Measurements from ENCODE around the gene C5orf52. TPM values are rescaled to one million over a fixed set of nuclear protein-coding genes. Genes with fewer than 3 reads are reported as not detected.
"Not testable (repeated sequence)": the region's sequence is repeated elsewhere in the genome, so short reads cannot be mapped to it uniquely, and the experiment has no call there.

Gene C5orf52
- total RNA-seq, 1 donor from 2014 or later, result not detected

DNA sequence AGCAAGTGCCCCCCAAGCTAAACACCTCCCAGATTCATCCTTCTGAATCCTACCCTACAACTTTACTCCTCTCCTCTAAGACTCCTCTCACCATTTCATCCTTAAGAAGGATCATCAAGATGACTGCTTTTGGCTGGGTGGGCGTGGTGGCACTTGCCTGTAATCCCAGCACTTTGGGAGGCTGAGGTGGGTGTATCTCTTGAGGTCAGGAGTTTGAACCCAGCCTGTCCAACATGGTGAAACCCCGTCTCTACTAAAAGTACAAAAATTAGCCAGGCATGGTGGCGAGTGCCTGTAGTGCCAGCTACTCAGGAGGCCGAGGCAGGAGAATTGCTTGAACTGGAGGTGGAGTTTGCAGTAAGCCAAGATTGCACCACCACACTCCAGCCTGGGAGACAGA lies 3.0 kb downstream of the C5orf52 start:
- DNase-seq (ENCODE audit: extremely low read depth, low read depth, low spot score), result not testable (repeated sequence)

DNA sequence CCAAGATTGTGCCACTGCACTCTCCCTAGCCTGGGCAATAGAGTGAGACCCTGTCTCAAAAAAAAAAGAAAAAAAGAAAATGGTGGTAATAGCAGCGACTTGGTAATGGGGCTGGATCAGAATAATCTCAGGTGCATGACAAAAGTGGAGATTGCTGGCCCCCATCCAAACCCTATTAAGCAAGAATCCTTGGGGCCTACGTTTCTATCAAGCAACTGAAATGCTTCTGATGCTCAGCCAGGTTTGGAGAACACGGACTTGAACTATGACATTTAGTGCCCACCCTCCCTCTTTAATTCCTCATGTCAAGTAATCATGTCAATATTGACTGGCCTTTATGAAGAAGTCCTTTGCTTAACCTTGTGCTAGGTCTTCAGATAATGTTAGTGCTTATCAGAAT lies 6.6 kb downstream of the C5orf52 start:
- no peak for DNase-seq (ENCODE audit: extremely low read depth, low read depth, low spot score)

GRCh38 chr5:157679801-157680200 lies 8.5 kb downstream of the C5orf52 start:
- no peak for DNase-seq (ENCODE audit: extremely low read depth, low read depth, low spot score)

- no peak for DNase-seq (ENCODE audit: extremely low read depth, low read depth, low spot score)
Observed at GRCh38 chr5:157680239-157680638, 8.9 kb downstream of the C5orf52 start.

DNA sequence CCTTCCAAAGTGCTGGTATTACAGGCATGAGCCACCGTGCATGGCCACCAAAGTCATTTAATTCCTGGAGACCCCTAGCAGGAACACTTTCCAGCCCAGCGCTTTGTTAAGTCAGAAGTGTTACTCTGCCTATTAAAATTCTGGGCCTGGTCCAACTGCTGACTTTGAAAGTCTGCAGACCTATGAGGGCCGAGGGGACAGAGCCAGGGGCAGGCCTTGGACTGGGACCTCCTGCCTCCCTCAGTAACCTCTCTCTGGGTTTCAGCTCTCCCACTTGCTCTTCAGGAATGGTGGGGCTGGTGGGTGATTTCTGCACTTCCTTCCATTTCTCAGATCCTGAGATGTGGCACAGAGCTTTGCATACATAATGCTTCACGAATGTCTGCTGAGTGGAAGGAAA lies 9.7 kb downstream of the C5orf52 start:
- DNase-seq (ENCODE audit: extremely low read depth, low read depth, low spot score), result no peak

DNA sequence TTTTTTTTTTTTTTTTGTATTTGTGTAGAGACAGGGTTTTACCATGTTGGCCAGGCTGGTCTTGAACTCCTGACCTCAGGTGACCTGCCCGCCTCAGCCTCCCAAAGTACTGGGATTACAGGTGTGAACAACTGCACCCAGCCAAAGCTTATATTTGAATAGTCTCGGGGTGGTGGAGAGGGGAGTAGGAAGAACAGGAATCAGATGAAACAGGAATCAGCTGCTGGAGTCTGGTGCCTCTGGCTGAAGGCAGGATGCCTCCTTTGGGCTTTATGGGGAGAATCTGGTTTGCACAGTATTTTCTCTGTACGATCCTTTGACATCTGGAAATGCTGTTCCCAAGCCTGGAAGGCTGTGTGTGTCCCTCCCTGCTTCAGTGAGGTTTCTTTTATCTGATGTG lies 10.9 kb downstream of the C5orf52 start:
- DNase-seq (ENCODE audit: extremely low read depth, low read depth, low spot score), result no peak

DNA sequence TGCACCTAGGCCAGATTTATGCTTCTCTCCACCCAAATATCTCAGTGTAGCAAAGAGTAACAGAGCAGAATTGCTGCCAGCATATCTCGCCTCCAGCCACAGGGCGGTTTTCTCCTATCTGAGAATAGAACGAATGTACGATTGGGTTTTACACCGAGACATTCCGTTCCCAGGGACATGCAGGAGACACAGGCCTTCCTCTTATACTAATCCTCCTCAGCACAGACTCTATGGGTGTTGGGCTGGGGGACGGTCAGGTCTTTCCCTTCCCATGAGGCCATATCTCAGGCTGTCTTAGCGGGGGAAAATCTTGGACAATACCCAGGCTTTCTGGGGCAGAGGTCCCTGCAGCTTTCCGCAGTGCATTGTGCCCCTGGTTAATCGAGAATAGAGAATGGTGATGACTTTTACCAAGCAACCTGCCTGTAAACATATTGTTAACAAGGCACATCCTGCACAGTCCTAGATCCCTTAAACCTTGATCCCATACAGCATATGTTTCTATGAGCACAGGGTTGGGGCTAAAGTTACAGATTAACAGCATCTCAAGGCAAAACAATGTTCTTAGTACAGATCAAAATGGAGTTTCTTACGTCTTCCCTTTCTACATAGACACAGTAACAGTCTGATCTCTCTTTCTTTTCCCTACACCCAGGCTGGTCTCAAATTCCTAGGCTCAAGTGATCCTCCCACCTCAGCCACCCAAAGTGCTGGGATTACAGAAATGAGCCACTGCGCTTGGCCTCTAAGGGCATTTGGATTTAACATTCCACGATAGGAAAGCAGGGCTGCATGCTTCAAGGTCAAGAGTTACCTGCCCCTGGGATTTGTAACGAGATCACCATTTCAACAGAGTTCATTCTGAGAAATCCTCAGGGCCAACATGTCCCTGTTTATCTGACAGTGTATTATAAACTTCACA lies 15.2 kb downstream of the C5orf52 start:
- DNase-seq (ENCODE audit: extremely low read depth, low read depth, low spot score), result not testable (repeated sequence)

- no peak for DNase-seq (ENCODE audit: extremely low read depth, low read depth, low spot score)
Observed at GRCh38 chr5:157687198-157687554, 15.8 kb downstream of the C5orf52 start.

DNA sequence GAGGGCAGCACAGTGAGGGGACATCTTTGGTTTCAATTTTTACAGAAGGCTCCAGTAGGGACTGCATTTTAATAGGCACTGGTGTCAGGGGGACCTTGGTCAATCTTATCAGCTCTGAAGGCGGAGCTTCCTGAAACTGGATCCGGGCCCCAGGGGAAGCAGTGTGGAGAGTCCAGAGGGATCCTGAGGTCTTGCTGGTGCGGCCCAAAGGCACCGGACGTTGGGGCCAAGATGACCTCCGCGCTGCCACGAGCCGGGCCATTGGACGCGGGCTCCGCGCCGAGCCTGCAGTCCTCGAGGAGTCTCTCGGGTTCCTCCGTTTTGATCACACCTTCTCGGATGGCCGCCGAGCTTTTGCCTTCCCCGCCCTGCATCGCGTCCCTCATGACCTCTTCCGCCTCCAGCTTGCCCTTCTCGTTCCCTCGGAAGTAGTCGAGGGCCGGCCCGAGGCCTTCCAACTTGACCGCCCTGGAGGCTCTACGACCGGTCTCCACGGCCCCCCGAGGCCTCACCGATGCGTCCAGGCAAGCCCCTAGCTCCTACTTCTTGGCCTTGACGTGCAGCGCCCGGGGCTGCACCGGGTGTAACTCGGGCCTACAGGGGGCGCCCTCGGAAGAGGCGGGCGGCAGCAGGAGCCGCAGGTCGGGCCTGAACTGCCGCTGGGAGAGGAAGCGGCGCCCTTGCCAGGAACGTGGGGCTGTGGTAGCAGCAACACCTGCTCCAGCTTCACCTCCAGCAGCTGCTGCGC lies 18.8 kb downstream of the C5orf52 start:
- no peak for DNase-seq (ENCODE audit: extremely low read depth, low read depth, low spot score)

GRCh38 chr5:157690690-157691433 lies 19.5 kb downstream of the C5orf52 start:
- DNase-seq (ENCODE audit: extremely low read depth, low read depth, low spot score), result no peak

GRCh38 chr5:157693816-157694215 lies 22.5 kb downstream of the C5orf52 start:
- not testable (repeated sequence) for DNase-seq (ENCODE audit: extremely low read depth, low read depth, low spot score)

DNA sequence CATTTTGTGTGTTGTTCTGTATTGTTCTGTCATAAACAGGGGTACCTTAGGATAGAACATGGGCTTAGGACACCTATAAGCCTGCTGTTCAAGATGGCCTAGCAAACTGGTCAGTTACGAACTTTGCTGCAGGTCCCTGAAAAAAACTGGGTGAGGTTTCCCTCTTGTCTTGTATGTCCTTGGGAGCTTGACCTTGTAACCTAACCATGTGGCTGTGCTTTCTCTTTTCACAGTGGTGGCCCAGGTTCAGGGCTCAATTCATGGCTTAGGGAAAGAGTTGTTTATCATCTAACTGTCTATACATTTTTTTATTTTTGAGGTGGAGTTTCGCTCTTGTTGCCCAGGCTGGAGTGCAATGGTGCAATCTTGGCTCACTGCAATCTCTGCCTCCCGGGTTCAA lies 24.8 kb downstream of the C5orf52 start:
- DNase-seq (ENCODE audit: extremely low read depth, low read depth, low spot score), result not testable (repeated sequence)

GRCh38 chr5:157698674-157699073 lies 27.3 kb downstream of the C5orf52 start:
- not testable (repeated sequence) for DNase-seq (ENCODE audit: extremely low read depth, low read depth, low spot score)

DNA sequence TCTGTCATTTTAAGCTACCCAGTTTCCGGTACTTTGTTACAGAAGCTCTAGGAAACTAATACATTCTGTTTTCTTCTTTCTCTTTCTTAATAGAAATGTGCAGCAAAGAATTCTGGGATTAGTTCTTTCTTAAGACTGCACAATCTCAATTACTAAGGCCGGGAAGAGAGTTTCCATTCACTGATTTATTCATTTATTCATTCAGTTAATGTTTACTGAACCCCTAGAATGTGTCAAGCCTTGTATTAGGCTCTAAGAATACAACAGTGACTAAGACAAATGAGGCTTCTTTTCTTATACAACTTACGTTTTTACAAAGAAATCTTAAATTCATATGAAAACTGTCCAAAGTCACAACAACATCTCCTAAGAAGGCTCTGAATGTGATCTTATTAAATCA lies 32.4 kb downstream of the C5orf52 start:
- DNase-seq (ENCODE audit: extremely low read depth, low read depth, low spot score), result no peak

GRCh38 chr5:157708866-157709265 lies 37.5 kb downstream of the C5orf52 start:
- no peak for DNase-seq (ENCODE audit: extremely low read depth, low read depth, low spot score)

DNA sequence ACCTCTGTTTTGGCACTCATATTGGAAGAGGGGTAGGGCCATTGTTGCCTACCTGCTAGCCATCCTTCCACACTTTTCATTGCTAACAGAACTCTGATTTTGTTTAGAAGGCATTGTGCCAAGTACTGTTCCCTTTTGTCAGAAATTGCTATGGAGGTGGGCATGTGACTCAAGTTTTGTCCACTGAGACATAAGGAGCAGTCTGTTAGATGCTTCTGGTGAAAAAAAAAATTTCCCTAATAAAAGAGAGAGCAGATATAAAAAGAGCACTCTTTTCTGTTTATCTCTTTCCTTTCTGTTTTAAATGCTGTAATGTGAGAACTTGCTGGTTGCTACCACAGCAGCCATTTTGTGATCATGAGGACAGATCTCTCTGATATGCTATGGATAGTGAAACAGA lies 38.0 kb downstream of the C5orf52 start:
- no peak for DNase-seq (ENCODE audit: extremely low read depth, low read depth, low spot score)

- DNase-seq (ENCODE audit: extremely low read depth, low read depth, low spot score), result no peak
Observed at GRCh38 chr5:157710431-157710830, 39.1 kb downstream of the C5orf52 start.

- DNase-seq (ENCODE audit: extremely low read depth, low read depth, low spot score), result no peak
Observed at GRCh38 chr5:157710882-157711281, 39.5 kb downstream of the C5orf52 start.

DNA sequence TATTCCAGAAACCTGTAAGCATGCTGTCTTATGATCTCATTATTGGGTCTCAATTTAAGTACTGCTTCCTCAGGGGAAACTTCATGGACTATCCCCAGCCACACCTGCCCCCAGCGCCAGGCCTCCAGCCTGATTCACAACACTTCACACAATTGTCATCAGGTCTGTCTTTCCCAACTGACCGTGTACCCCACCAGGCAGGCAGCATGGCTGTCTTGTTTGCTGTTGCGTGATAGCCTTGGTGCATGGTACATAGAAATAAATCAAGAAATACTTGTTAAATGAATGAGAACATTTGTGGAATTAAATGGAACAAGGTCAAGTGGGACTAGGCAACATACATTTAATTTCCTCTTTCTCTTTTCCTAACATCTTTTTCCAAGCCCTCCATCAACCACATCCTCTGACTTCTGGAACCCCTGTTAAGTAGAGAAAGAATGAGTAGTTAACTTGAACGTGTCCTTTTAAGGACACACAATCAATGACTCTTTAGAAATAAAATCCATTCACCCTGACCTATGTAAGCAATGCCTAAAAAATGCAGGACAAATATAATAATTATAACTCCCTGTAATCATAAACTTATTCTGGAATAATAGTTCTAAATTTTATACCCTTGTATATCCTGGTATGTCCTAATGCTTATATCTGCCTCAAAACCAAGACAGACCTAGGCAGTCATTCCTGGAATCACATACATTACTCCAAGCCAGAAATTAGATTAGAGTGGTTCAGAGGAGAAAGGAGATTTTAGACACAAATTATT lies 42.7 kb downstream of the C5orf52 start:
- no peak for DNase-seq (ENCODE audit: extremely low read depth, low read depth, low spot score)

- no peak for DNase-seq (ENCODE audit: extremely low read depth, low read depth, low spot score)
Observed at GRCh38 chr5:157714596-157714864, 43.2 kb downstream of the C5orf52 start.

DNA sequence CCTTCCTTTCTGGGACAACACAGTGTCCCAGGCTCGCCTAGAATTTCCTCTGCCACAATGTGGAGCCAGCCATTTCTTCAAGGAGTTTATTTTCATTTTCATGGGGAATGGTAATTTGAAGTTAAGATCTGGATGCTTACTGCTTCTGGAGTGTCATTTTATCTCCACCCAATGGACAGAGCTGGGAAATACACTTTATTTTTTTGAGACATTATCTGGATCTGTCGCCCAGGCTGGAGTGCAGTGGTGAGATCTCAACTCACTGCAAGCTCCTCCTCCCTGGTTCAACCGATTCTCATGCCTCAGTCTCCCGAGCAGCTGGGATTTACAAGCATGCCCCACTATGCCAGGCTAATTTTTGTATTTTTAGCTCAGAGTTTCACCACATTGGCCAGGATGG lies 47.2 kb downstream of the C5orf52 start:
- DNase-seq (ENCODE audit: extremely low read depth, low read depth, low spot score), result peak; percentile 50
